ENCODE measurements around the gene PBX1. TPM values are rescaled to one million over a fixed set of nuclear protein-coding genes. Genes with fewer than 3 reads are reported as not detected.

The PBX1 gene
- total RNA-seq, 1 donor from 2014 or later: 44.2 TPM

DNA sequence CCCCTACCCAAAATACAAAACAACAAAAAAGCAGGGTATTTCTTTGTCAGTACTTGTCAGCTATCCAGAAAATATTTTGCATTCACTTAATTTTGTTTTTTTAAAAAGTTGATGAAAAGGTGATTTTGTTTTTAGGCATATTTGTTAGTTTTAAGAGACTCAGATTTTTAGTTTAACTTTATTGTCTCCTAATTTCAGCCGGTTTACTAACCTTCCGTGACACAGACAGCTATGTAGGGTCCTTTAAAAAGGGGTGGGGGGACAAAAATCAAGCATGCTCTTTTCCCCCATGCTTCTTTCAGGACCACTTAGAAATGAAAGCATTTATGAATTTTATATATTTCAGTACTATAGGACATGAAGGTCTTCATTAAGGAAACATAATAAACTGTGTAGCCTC, 1.6 kb downstream of the PBX1 start:
- H3K27ac Mint-ChIP-seq (ENCODE audit: unreplicated experiment): peak overlapping the region; percentile 82
- H3K27me3 Mint-ChIP-seq (ENCODE audit: unreplicated experiment): no peaks in the 10 kb centered on the region
- H3K4me3 Mint-ChIP-seq (ENCODE audit: unreplicated experiment): peak overlapping the region; percentile 96
- H3K9me3 Mint-ChIP-seq (ENCODE audit: unreplicated experiment): no peaks in the 10 kb centered on the region
- H3K4me1 Mint-ChIP-seq (ENCODE audit: unreplicated experiment): peaks cover 22% of the 10 kb centered on the region
- no peaks in the 10 kb centered on the region for H3K36me3 Mint-ChIP-seq (ENCODE audit: low read depth, unreplicated experiment)
- no peak for DNase-seq (ENCODE audit: low spot score)
- TF ChIP-seq, protein P1, sequence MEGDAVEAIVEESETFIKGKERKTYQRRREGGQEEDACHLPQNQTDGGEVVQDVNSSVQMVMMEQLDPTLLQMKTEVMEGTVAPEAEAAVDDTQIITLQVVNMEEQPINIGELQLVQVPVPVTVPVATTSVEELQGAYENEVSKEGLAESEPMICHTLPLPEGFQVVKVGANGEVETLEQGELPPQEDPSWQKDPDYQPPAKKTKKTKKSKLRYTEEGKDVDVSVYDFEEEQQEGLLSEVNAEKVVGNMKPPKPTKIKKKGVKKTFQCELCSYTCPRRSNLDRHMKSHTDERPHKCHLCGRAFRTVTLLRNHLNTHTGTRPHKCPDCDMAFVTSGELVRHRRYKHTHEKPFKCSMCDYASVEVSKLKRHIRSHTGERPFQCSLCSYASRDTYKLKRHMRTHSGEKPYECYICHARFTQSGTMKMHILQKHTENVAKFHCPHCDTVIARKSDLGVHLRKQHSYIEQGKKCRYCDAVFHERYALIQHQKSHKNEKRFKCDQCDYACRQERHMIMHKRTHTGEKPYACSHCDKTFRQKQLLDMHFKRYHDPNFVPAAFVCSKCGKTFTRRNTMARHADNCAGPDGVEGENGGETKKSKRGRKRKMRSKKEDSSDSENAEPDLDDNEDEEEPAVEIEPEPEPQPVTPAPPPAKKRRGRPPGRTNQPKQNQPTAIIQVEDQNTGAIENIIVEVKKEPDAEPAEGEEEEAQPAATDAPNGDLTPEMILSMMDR (IDR thresholded peaks at IDR 0.05; ENCODE audit: unreplicated experiment): no peak

DNA sequence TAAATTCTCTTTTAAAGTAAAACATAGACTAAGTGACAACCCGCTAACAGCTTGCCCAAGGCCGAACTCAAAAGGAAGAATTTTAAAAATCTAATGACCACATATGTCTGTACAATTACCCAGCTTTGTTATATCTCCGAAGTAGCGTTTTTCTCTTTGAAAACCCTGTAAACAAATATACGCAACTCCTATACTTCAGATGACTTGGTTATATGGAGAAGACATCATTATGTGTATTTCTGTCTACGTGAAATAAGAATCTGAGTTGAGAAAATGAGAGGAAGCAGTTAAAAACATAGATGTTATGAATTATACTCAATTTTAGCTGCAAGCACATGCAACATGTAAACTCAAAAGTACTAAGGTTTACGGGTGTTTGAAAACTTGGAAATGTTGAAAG, 2.0 kb downstream of the PBX1 start:
- no peaks in the 10 kb centered on the region for H3K36me3 Mint-ChIP-seq (ENCODE audit: low read depth, unreplicated experiment)
- H3K27me3 Mint-ChIP-seq (ENCODE audit: unreplicated experiment): no peaks in the 10 kb centered on the region
- TF ChIP-seq, protein P1 (IDR thresholded peaks at IDR 0.05; ENCODE audit: unreplicated experiment): no peak
- H3K27ac Mint-ChIP-seq (ENCODE audit: unreplicated experiment): peak overlapping the region; percentile 82
- H3K4me3 Mint-ChIP-seq (ENCODE audit: unreplicated experiment): peak overlapping the region; percentile 96
- H3K9me3 Mint-ChIP-seq (ENCODE audit: unreplicated experiment): no peaks in the 10 kb centered on the region
- DNase-seq (ENCODE audit: low spot score): no peak
- peaks cover 22% of the 10 kb centered on the region for H3K4me1 Mint-ChIP-seq (ENCODE audit: unreplicated experiment)

- DNase-seq (ENCODE audit: low spot score): no peak
- Mint-ChIP-seq H3K36me3 (ENCODE audit: low read depth, unreplicated experiment) (no peaks in the 10 kb centered on the region), H3K27me3 (ENCODE audit: unreplicated experiment) (no peaks in the 10 kb centered on the region), H3K4me3 (ENCODE audit: unreplicated experiment) (peak overlapping the region; percentile 96), H3K9me3 (ENCODE audit: unreplicated experiment) (no peaks in the 10 kb centered on the region), H3K27ac (ENCODE audit: unreplicated experiment) (peak overlapping the region; percentile 50), H3K4me1 (ENCODE audit: unreplicated experiment) (peaks cover 22% of the 10 kb centered on the region)
- TF ChIP-seq, protein P1 (IDR thresholded peaks at IDR 0.05; ENCODE audit: unreplicated experiment): no peak
These were observed 2.5 kb downstream of the PBX1 start for GRCh38 chr1:164561472-164561871.

DNA sequence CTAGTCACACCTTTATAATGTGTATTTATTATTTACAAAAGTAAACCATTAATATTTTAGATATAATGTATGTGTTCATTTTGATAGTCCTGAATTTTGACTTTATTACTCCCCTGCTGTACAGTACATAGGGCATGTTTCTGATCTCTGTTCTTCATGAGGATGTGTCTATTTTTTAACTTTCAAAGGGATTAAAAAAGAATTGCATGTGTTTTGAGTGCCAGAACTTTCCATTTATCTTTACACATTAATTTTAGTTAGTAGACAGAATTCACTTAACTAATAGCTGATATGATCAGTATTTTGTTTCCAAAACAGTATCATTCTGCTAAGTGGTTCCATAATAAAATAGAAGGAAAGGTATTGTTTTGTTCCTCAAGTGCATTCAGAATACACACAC, 3.1 kb downstream of the PBX1 start:
- Mint-ChIP-seq H3K36me3 (ENCODE audit: low read depth, unreplicated experiment) (no peaks in the 10 kb centered on the region), H3K9me3 (ENCODE audit: unreplicated experiment) (no peaks in the 10 kb centered on the region), H3K4me3 (ENCODE audit: unreplicated experiment) (peak overlapping the region; percentile 96), H3K4me1 (ENCODE audit: unreplicated experiment) (peaks cover 22% of the 10 kb centered on the region), H3K27me3 (ENCODE audit: unreplicated experiment) (no peaks in the 10 kb centered on the region), H3K27ac (ENCODE audit: unreplicated experiment) (no peak overlapping the region)
- no peak for DNase-seq (ENCODE audit: low spot score)
- TF ChIP-seq, protein P1 (IDR thresholded peaks at IDR 0.05; ENCODE audit: unreplicated experiment): no peak

DNA sequence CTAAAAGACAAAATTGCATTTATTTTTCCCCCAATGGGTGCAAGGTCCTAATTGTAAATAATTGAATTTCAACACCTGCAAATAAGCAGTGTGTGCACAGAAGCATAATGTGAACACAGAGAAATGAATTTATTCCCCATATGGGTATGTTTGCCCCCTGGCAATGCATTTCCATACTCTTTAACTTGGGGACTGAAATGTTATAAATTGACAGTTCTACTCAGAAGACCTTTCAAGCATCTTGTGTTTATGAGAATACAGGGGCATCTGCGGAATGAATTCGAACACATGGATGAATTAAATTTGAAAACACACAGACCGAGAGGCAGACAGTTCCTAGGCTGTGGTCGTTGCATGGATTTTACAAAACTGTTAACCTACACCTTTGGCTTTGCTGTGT, 3.5 kb downstream of the PBX1 start:
- Mint-ChIP-seq H3K27me3 (ENCODE audit: unreplicated experiment) (no peaks in the 10 kb centered on the region), H3K4me1 (ENCODE audit: unreplicated experiment) (peaks cover 22% of the 10 kb centered on the region), H3K9me3 (ENCODE audit: unreplicated experiment) (no peaks in the 10 kb centered on the region), H3K36me3 (ENCODE audit: low read depth, unreplicated experiment) (no peaks in the 10 kb centered on the region), H3K27ac (ENCODE audit: unreplicated experiment) (peak overlapping the region; percentile 5), H3K4me3 (ENCODE audit: unreplicated experiment) (peak overlapping the region; percentile 79)
- DNase-seq (ENCODE audit: low spot score): no peak
- TF ChIP-seq, protein P1 (IDR thresholded peaks at IDR 0.05; ENCODE audit: unreplicated experiment): no peak
